Uterus (tissue), 2 donors: ENCODE results near the gene RAB27A.

Source experiments
- CTCF ChIP-seq, 4 experiments: fragments of 200-600 bp in 2 of 4; fragments of 450-650 bp in 2 of 4; sonication (generic) in 2 of 4; IDR thresholded peaks; one replicate each; pipeline ENCODE4 v1.5.1; 2016 to 2019; ENCODE audit warnings: antibody characterized with exemption in 4 of 4, mild to moderate bottlenecking in 2 of 4, moderate library complexity in 1 of 4
- POLR2A ChIP-seq, 2 donors: fragments of 450-650 bp; IDR thresholded peaks; one replicate each; pipeline ENCODE4 v1.6.1; 2016; ENCODE audit warnings: antibody characterized with exemption in 2 of 2, mild to moderate bottlenecking in 1 of 2, moderate library complexity in 1 of 2

GRCh38 chr15:55254916-55255679, 34.5 kb downstream of the RAB27A start:
- TF ChIP-seq CTCF (IDR thresholded peaks at IDR 0.05) (no peak), POLR2A (IDR thresholded peaks at IDR 0.05) (no peak)
